Endothelial cell of umbilical vein (primary cell): ENCODE measurements around the gene TGFBR2. TPM values are rescaled to one million over a fixed set of nuclear protein-coding genes. Genes with fewer than 3 reads are reported as not detected.

Source experiments
- BruUV-seq: library from RNA; stranded (reverse); fragments of 400-500 nt; replicated peaks from 2 replicates; lab custom pipeline; 2021; lab: Mats Ljungman, UMichigan
- CTCF ChIA-PET: fragments of 300-600, 350-600 bp; sonication (Branson Sonifier 250); formaldehyde crosslinking; loops from one replicate; lab custom pipeline; 2021; ENCODE audit warnings: antibody characterized with exemption, inconsistent platforms; lab: Charles Lee
- POLR2A ChIA-PET: fragments of 300-600, 350-600 bp; sonication (Branson Sonifier 250); formaldehyde crosslinking; loops from one replicate; lab custom pipeline; 2021; ENCODE audit warnings: antibody characterized with exemption, inconsistent platforms; lab: Charles Lee
- DNase-seq: peaks from one replicate; pipeline ENCODE4 v3.0.0-alpha.2; 2011; ENCODE audit warnings: low read depth, low spot score
- FAIRE-seq: peaks from 2 replicates; lab custom pipeline; 2011; peaks lifted over from hg19 to GRCh38; lab: Jason Lieb, UNC
- H2AFZ ChIP-seq: 2 replicates; pipeline ENCODE4 v1.6.0; 2012; ENCODE audit warnings: low read depth, low read length, control low read depth, inconsistent platforms
- H3K27ac ChIP-seq: 2 replicates; pipeline ENCODE4 v1.5.1; 2011; ENCODE audit warnings: low read depth, mild to moderate bottlenecking, control low read depth, low read length, moderate library complexity; ENCODE audit not compliant: insufficient read depth
- H3K27me3 ChIP-seq, 2 experiments: 2 replicates each; pipeline versions ENCODE4 v1.6.0 to v1.6.1; 2011; ENCODE audit warnings: low read length in 2 of 2, mixed read lengths in 1 of 2; ENCODE audit not compliant: control insufficient read depth in 2 of 2, insufficient read depth in 2 of 2
- H3K36me3 ChIP-seq, 2 experiments: 2 replicates in 1 of 2; 3 replicates in 1 of 2; pipeline ENCODE4 v1.5.1; 2011; ENCODE audit warnings: low read length in 2 of 2, mild to moderate bottlenecking in 1 of 2, moderate library complexity in 1 of 2; ENCODE audit not compliant: control insufficient read depth in 2 of 2, insufficient read depth in 2 of 2; ENCODE audit errors: extremely low read depth in 1 of 2
- H3K4me1 ChIP-seq: 3 replicates; pipeline ENCODE4 v1.5.1; 2011; ENCODE audit warnings: mild to moderate bottlenecking, low read length; ENCODE audit not compliant: control insufficient read depth, insufficient read depth; ENCODE audit errors: extremely low read depth
- H3K4me2 ChIP-seq: 2 replicates; pipeline ENCODE4 v1.6.1; 2011; ENCODE audit warnings: low read length, control low read depth, mixed read lengths; ENCODE audit not compliant: insufficient read depth
- H3K4me3 ChIP-seq, 3 experiments: fragments of 200-600 bp in 1 of 3; sonication (generic), shearing (Covaris generic) in 1 of 3; replicated peaks in 1 of 3; 2 replicates each; pipeline ENCODE4 v1.5.1; 2011 to 2016; ENCODE audit warnings: control low read depth in 3 of 3, low read length in 3 of 3, mild to moderate bottlenecking in 2 of 3, inconsistent platforms in 1 of 3, low read depth in 1 of 3, moderate library complexity in 1 of 3; ENCODE audit not compliant: insufficient read depth in 1 of 3
- H3K79me2 ChIP-seq: 2 replicates; pipeline ENCODE4 v1.6.0; 2012; ENCODE audit warnings: low read length, inconsistent platforms; ENCODE audit not compliant: control insufficient read depth, insufficient read depth
- H3K9ac ChIP-seq: replicated peaks from 2 replicates; pipeline ENCODE3; 2011; ENCODE audit warnings: low read length, control low read depth; ENCODE audit not compliant: insufficient read depth; ENCODE audit errors: extremely low read depth
- H3K9me1 ChIP-seq: replicated peaks from 3 replicates; pipeline ENCODE4 v1.6.0; 2011; ENCODE audit warnings: mild to moderate bottlenecking, low read length; ENCODE audit not compliant: control insufficient read depth, insufficient read depth; ENCODE audit errors: extremely low read depth
- H3K9me3 ChIP-seq: replicated peaks from 2 replicates; pipeline ENCODE4 v1.5.1; 2012; ENCODE audit warnings: low read length, inconsistent platforms; ENCODE audit not compliant: control insufficient read depth, insufficient read depth
- H4K20me1 ChIP-seq: replicated peaks from 2 replicates; pipeline ENCODE3; 2011; ENCODE audit warnings: mild to moderate bottlenecking, low read length; ENCODE audit not compliant: control insufficient read depth, insufficient read depth; ENCODE audit errors: extremely low read depth
- FOS ChIP-seq: IDR thresholded peaks from 2 replicates; pipeline ENCODE4 v1.6.1; 2011; ENCODE audit warnings: mild to moderate bottlenecking, low read length, moderate library complexity, borderline replicate concordance; ENCODE audit not compliant: insufficient read depth
- MYC ChIP-seq: IDR thresholded peaks from one replicate; pipeline ENCODE4 v1.6.1; 2011; ENCODE audit warnings: mild to moderate bottlenecking, low read depth, low read length
- dilution Hi-C: fragments of 300-500 bp; cut with MboI; formaldehyde crosslinking; loops from one replicate; pipeline ENCODE4 v1.15.0; 2019; ENCODE audit warnings: low sequenced_read_pairs; ENCODE audit not compliant: extremely low pct_ligation_motif_present
- intact Hi-C: fragments of 100-400 bp; cut with micrococcal nuclease; formaldehyde crosslinking; loops from one replicate; pipeline ENCODE4 v1.10.0; 2022
- polyA plus RNA-seq, 4 experiments: library from polyadenylated mRNA; depleted of rRNA in 3 of 4; stranded (reverse) in 3 of 4; unstranded in 1 of 4; fragments of >200 nt; gene quantifications; 2 replicates each; pipeline versions ENCODE4 v1.2.1 to v1.2.3, GENCODE V29; 2011 to 2012; ENCODE audit warnings: missing spikeins in 1 of 4
- total RNA-seq: library from RNA; stranded (reverse); gene quantifications from 2 replicates; pipeline ENCODE4 v1.2.3, GENCODE V29; 2021

TGFBR2 gene
- total and polyA plus RNA-seq, 2 donors (not counting 3 experiments of a cell fraction or from before 2014, with no cell fraction given), result 227 to 250 TPM

GRCh38 chr3:30729936-30730335 lies 123.5 kb downstream of the TGFBR2 start:
- Histone ChIP-seq H2AFZ (no peak overlapping the region), H3K9ac (no peak overlapping the region), H3K4me3 (no peak overlapping the region), H3K4me2 (no peak overlapping the region), H3K27ac (no peak overlapping the region), H3K79me2 (no peaks in the 10 kb centered on the region), H3K27me3 (no peaks in the 10 kb centered on the region), H3K9me1 (no peaks in the 10 kb centered on the region), H3K36me3 (no peaks in the 10 kb centered on the region), H3K4me1 (no peaks in the 10 kb centered on the region), H4K20me1 (no peaks in the 10 kb centered on the region), H3K9me3 (no peaks in the 10 kb centered on the region)
- no peak for DNase-seq
- dilution Hi-C loops (no loop called here), intact Hi-C loops (no loop called here)
- FAIRE-seq, result no peak
- TF ChIP-seq FOS (no peak), MYC (no peak)
- CTCF ChIA-PET, result interaction anchor here (2.2 kb wide), 2 partner anchors 9 to 14 kb away, joined by 5 to 8 read pairs; no protein-coding TSS in a partner anchor
- POLR2A ChIA-PET, result no interaction called here
- no TSS peak for BruUV-seq

- no peaks in the 10 kb centered on the region for H3K4me1 ChIP-seq
- no peak overlapping the region for H3K27ac ChIP-seq
- H3K9me3 ChIP-seq, result no peaks in the 10 kb centered on the region
- no peaks in the 10 kb centered on the region for H3K36me3 ChIP-seq
- FAIRE-seq (no peak), DNase-seq (no peak)
- no peak overlapping the region for H3K4me3 ChIP-seq
- intact Hi-C loops (no loop called here), dilution Hi-C loops (no loop called here)
- ChIA-PET POLR2A (no interaction called here), CTCF (interaction anchor here (2.2 kb wide), 2 partner anchors 10 to 13 kb away, joined by 5 to 8 read pairs; no protein-coding TSS in a partner anchor)
- no peak overlapping the region for H3K4me2 ChIP-seq
- H2AFZ ChIP-seq, result no peak overlapping the region
- no peak for TF ChIP-seq MYC
- BruUV-seq, result no TSS peak
- H4K20me1 ChIP-seq, result no peaks in the 10 kb centered on the region
- H3K9me1 ChIP-seq, result no peaks in the 10 kb centered on the region
- H3K79me2 ChIP-seq, result no peaks in the 10 kb centered on the region
- no peak overlapping the region for H3K9ac ChIP-seq
- H3K27me3 ChIP-seq, result no peaks in the 10 kb centered on the region
These were observed 124.6 kb downstream of the TGFBR2 start for GRCh38 chr3:30730967-30731366.
